HG02610 (cell line): ENCODE measurements around the gene ITGBL1.

ENCODE experiments used
- ATAC-seq: cut with Tn5 transposase; IDR thresholded peaks from one replicate; pipeline ENCODE4 v1.9.1; 2021; ENCODE audit warnings: mild to moderate bottlenecking, moderate library complexity; ENCODE audit not compliant: unreplicated experiment

Gene ITGBL1

GRCh38 chr13:101623470-101624209 is 171.2 kb downstream of the ITGBL1 start:
- ATAC-seq, result no peak

- no peak for ATAC-seq
Observed at GRCh38 chr13:101624210-101624922, 171.9 kb downstream of the ITGBL1 start.

GRCh38 chr13:101624981-101625380 is 172.5 kb downstream of the ITGBL1 start:
- peak; percentile 38 for ATAC-seq

- ATAC-seq, result peak; percentile 84
Observed at GRCh38 chr13:101626925-101627555, 174.6 kb downstream of the ITGBL1 start.

GRCh38 chr13:101627556-101627943 is 175.1 kb downstream of the ITGBL1 start:
- ATAC-seq, result peak; percentile 42

- no peak for ATAC-seq
Observed at GRCh38 chr13:101628900-101629299, 176.4 kb downstream of the ITGBL1 start.

- ATAC-seq, result no peak
Observed at GRCh38 chr13:101631395-101631794, 178.9 kb downstream of the ITGBL1 start.

- no peak for ATAC-seq
Observed at GRCh38 chr13:101634142-101634541, 181.7 kb downstream of the ITGBL1 start.

GRCh38 chr13:101639711-101640110 is 187.2 kb downstream of the ITGBL1 start:
- no peak for ATAC-seq

- no peak for ATAC-seq
Observed at GRCh38 chr13:101640788-101641400, 188.4 kb downstream of the ITGBL1 start.

GRCh38 chr13:101645871-101646270 is 193.4 kb downstream of the ITGBL1 start:
- ATAC-seq, result no peak

GRCh38 chr13:101647760-101648159 is 195.3 kb downstream of the ITGBL1 start:
- ATAC-seq, result no peak

GRCh38 chr13:101648766-101649487 is 196.5 kb downstream of the ITGBL1 start:
- no peak for ATAC-seq

GRCh38 chr13:101649488-101650126 is 197.1 kb downstream of the ITGBL1 start:
- no peak for ATAC-seq

- ATAC-seq, result no peak
Observed at GRCh38 chr13:101654883-101655282, 202.4 kb downstream of the ITGBL1 start.

- ATAC-seq, result peak; percentile 54
Observed at GRCh38 chr13:101655435-101655834, 203.0 kb downstream of the ITGBL1 start.

- ATAC-seq, result no peak
Observed at GRCh38 chr13:101660711-101661110, 208.2 kb downstream of the ITGBL1 start.

GRCh38 chr13:101661839-101662238 is 209.4 kb downstream of the ITGBL1 start:
- no peak for ATAC-seq

- ATAC-seq, result no peak
Observed at GRCh38 chr13:101673360-101674105, 221.1 kb downstream of the ITGBL1 start.

- no peak for ATAC-seq
Observed at GRCh38 chr13:101681834-101682233, 229.4 kb downstream of the ITGBL1 start.
